NB4 (cell line): ENCODE data around the gene KMT2C.

ENCODE experiments used
- MYC ChIP-seq: IDR thresholded peaks from 2 replicates; pipeline ENCODE4 v1.6.1; 2011; ENCODE audit warnings: low read depth, low read length
- POLR2A ChIP-seq: IDR thresholded peaks from 2 replicates; pipeline ENCODE4 v1.6.1; 2011; ENCODE audit warnings: mild to moderate bottlenecking; ENCODE audit not compliant: insufficient read length; ENCODE audit errors: extremely low read depth
- TF ChIP-seq, protein P1 (sequence below): IDR thresholded peaks from one replicate; pipeline ENCODE4 v1.5.1; 2012; ENCODE audit warnings: low read depth, low read length
- TF ChIP-seq, protein P2 (sequence below): IDR thresholded peaks from 2 replicates; pipeline ENCODE4 v1.6.1; 2011; ENCODE audit warnings: low read depth, low read length

DNA sequence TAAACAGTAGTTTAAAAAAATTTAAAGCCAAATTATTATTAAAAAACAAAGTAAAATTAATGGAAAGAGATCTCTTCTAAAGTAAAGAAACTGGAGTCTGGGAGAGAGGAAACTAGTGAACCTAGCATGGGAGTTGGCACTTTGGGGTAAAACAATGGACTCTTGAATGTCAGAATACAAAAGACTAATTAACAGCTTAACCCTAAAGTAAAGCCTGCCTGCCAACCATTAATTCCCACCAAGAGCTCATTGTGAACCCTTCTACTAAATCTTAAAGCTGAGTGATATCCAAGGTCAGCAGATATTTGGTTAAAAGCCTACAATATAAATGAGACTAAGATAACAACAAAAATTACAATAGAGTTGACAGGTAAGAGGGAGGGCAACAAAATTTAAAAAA lies 36.5 kb downstream of the KMT2C start:
- TF ChIP-seq POLR2A (no peak), MYC (no peak)
- TF ChIP-seq, protein P1, sequence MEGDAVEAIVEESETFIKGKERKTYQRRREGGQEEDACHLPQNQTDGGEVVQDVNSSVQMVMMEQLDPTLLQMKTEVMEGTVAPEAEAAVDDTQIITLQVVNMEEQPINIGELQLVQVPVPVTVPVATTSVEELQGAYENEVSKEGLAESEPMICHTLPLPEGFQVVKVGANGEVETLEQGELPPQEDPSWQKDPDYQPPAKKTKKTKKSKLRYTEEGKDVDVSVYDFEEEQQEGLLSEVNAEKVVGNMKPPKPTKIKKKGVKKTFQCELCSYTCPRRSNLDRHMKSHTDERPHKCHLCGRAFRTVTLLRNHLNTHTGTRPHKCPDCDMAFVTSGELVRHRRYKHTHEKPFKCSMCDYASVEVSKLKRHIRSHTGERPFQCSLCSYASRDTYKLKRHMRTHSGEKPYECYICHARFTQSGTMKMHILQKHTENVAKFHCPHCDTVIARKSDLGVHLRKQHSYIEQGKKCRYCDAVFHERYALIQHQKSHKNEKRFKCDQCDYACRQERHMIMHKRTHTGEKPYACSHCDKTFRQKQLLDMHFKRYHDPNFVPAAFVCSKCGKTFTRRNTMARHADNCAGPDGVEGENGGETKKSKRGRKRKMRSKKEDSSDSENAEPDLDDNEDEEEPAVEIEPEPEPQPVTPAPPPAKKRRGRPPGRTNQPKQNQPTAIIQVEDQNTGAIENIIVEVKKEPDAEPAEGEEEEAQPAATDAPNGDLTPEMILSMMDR = no peak
- TF ChIP-seq, protein P2, sequence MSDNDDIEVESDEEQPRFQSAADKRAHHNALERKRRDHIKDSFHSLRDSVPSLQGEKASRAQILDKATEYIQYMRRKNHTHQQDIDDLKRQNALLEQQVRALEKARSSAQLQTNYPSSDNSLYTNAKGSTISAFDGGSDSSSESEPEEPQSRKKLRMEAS = no peak
